ENCODE results near the gene HOXA4.

Gene HOXA4

GRCh38 chr7:27146491-27147198 is 16.1 kb upstream of the HOXA4 start:
- DNase-seq = no peak

GRCh38 chr7:27145914-27146412 is 15.4 kb upstream of the HOXA4 start:
- no peak for DNase-seq

- no peak for DNase-seq
Observed at GRCh38 chr7:27145165-27145913, 14.8 kb upstream of the HOXA4 start.

GRCh38 chr7:27144781-27145164 is 14.2 kb upstream of the HOXA4 start:
- no peak for DNase-seq

GRCh38 chr7:27143950-27144780 is 13.6 kb upstream of the HOXA4 start:
- DNase-seq = no peak

GRCh38 chr7:27143023-27143949 is 12.7 kb upstream of the HOXA4 start, which contains the start of gene HOXA5:
Gene HOXA5 (minus strand): TSS chr7:27143681. CDS start chr7:27143607, 74 bp downstream.
- DNase-seq = peak; percentile 80

GRCh38 chr7:27142580-27143022 is 12.0 kb upstream of the HOXA4 start:
- DNase-seq = no peak

- DNase-seq = no peak
Observed at GRCh38 chr7:27141923-27142579, 11.5 kb upstream of the HOXA4 start.

- DNase-seq = no peak
Observed at GRCh38 chr7:27141137-27141922, 10.8 kb upstream of the HOXA4 start.

GRCh38 chr7:27140126-27140857 is 9.7 kb upstream of the HOXA4 start:
- no peak for DNase-seq

GRCh38 chr7:27139334-27140125 is 9.0 kb upstream of the HOXA4 start:
- DNase-seq = no peak

- no peak for DNase-seq
Observed at GRCh38 chr7:27138985-27139333, 8.4 kb upstream of the HOXA4 start.

GRCh38 chr7:27138472-27138871 is 7.9 kb upstream of the HOXA4 start:
- DNase-seq = no peak

GRCh38 chr7:27137640-27138315 is 7.2 kb upstream of the HOXA4 start:
- no peak for DNase-seq

GRCh38 chr7:27134392-27134791 is 3.8 kb upstream of the HOXA4 start:
- DNase-seq = no peak

GRCh38 chr7:27133409-27134231 is 3.1 kb upstream of the HOXA4 start:
- DNase-seq = peak; percentile 63

GRCh38 chr7:27132978-27133377 is 2.4 kb upstream of the HOXA4 start:
- DNase-seq = no peak

- peak; percentile 32 for DNase-seq
Observed at GRCh38 chr7:27132214-27132613, 1.7 kb upstream of the HOXA4 start.
